Measurements from ENCODE around the gene METAP1. TPM values are rescaled to one million over a fixed set of nuclear protein-coding genes. Genes with fewer than 3 reads are reported as not detected.

Gene METAP1
- total RNA-seq, 6 experiments from 2014 or later: 49.0 to 61.4 (median 56.1) TPM

DNA sequence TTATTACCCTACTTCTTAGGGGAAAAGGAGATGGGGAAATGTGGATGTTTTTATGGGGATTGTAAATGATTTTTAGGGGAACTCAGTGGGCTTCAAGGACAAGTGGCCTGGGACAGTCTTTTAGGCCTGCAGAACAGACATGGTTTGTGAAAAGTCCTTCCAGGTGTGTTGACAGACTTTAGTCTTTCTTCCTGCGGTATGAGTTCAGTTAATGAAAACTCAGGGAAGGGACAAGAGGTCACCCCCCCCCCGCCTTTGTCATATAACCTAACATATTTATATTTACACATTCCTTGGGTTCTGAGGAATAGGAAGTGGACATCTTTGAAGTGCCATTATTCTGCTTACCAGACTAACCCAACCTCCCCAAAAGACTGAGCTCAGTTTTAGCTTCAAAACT, 31.8 kb downstream of the METAP1 start:
- Mint-ChIP-seq H3K4me3 (no peak overlapping the region), H3K27ac (peak overlapping the region; percentile 69), H3K9me3 (no peaks in the 10 kb centered on the region), H3K4me1 (ENCODE audit: low read depth) (peaks cover 56% of the 10 kb centered on the region), H3K36me3 (ENCODE audit: low read depth) (peaks cover 11% of the 10 kb centered on the region), H3K27me3 (ENCODE audit: insufficient read depth) (no peaks in the 10 kb centered on the region)
- TF ChIP-seq, protein P1, sequence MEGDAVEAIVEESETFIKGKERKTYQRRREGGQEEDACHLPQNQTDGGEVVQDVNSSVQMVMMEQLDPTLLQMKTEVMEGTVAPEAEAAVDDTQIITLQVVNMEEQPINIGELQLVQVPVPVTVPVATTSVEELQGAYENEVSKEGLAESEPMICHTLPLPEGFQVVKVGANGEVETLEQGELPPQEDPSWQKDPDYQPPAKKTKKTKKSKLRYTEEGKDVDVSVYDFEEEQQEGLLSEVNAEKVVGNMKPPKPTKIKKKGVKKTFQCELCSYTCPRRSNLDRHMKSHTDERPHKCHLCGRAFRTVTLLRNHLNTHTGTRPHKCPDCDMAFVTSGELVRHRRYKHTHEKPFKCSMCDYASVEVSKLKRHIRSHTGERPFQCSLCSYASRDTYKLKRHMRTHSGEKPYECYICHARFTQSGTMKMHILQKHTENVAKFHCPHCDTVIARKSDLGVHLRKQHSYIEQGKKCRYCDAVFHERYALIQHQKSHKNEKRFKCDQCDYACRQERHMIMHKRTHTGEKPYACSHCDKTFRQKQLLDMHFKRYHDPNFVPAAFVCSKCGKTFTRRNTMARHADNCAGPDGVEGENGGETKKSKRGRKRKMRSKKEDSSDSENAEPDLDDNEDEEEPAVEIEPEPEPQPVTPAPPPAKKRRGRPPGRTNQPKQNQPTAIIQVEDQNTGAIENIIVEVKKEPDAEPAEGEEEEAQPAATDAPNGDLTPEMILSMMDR (IDR thresholded peaks at IDR 0.05): no peak
- DNase-seq: no peak

DNA sequence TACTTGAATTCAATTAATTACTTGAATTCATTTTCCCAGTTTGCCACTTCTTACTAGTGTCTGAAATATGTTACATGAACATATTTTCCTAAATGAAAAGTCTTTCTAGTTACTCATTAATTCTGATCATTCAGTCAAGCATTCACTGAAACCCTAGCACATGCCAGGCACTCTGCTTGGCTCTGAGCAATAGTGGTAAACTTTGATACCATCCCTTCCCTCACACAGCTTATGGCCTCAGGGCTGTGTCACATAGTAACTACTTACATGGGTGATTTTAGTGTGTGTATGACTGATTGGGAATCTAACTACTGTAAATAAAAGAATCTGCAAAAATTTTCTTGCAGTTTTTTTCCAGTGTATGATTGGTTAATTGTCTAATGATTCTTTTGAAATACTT, 32.7 kb downstream of the METAP1 start:
- TF ChIP-seq, protein P1 (IDR thresholded peaks at IDR 0.05): no peak
- DNase-seq: peak; percentile 58
- no peaks in the 10 kb centered on the region for H3K27me3 Mint-ChIP-seq (ENCODE audit: insufficient read depth)
- peak overlapping the region; percentile 69 for H3K27ac Mint-ChIP-seq
- H3K4me3 Mint-ChIP-seq: no peak overlapping the region
- H3K9me3 Mint-ChIP-seq: no peaks in the 10 kb centered on the region
- H3K36me3 Mint-ChIP-seq (ENCODE audit: low read depth): peaks cover 10% of the 10 kb centered on the region
- H3K4me1 Mint-ChIP-seq (ENCODE audit: low read depth): peaks cover 60% of the 10 kb centered on the region

DNA sequence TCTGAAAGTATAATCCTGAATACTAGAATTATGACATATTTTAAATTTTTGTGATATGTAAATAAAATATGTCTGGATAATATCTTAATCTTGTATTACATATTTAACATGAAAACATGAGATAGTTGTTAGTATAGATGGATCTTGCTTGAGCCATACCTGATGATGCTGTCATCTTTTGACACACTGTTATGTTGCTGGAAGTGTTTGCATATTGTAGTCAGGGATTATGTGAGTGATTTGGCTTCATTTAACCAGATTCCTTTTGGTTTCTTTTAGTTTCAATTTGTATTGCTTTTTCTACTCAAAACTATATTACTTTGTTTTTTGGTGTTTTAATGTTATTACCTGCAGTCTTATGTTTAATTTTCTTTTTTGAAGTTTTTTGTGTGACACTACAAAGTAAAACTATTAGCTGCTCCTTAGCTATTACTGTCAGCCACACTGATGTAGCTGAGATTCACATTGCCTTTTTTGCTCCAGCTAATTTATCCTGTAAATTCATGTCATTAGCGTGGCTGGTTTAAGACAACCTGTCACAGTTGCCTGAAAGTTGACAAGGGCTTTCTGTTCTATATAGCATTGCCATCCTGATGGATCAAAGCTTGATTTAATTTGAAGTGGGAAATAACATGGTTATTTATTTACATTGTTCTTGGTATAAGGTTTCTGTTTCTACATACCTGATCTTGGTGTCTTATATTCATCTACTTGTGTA, 33.7 kb downstream of the METAP1 start:
- peaks cover 18% of the 10 kb centered on the region for H3K36me3 Mint-ChIP-seq (ENCODE audit: low read depth)
- peak overlapping the region; percentile 48 for H3K27ac Mint-ChIP-seq
- DNase-seq: no peak
- no peaks in the 10 kb centered on the region for H3K27me3 Mint-ChIP-seq (ENCODE audit: insufficient read depth)
- H3K9me3 Mint-ChIP-seq: no peaks in the 10 kb centered on the region; the same call in 1 of the 2 replicates
- TF ChIP-seq, protein P1 (IDR thresholded peaks at IDR 0.05): no peak
- H3K4me3 Mint-ChIP-seq: no peak overlapping the region
- peaks cover 68% of the 10 kb centered on the region for H3K4me1 Mint-ChIP-seq (ENCODE audit: low read depth)

DNA sequence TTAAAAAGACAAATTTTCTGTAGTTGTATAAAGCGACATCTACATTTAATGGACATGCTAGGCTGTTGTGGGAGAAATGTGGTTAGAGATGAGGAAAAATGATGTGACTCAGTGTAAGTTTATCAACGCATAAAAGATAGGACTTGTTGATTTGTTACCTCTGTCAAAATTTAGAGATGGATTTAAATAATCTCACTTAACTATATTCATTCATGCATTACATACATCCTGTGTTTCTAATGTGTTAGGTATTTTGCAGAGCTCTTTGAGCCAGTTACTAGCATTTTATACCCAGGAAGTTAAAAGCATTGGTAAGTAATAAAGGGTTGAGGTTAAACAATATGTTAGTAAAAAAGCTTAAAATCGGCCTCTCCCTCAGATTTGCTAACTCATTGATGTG, 34.3 kb downstream of the METAP1 start:
- H3K4me1 Mint-ChIP-seq (ENCODE audit: low read depth): peaks cover 67% of the 10 kb centered on the region
- peaks cover 23% of the 10 kb centered on the region for H3K36me3 Mint-ChIP-seq (ENCODE audit: low read depth)
- no peaks in the 10 kb centered on the region; the same call in 1 of the 2 replicates for H3K9me3 Mint-ChIP-seq
- H3K27me3 Mint-ChIP-seq (ENCODE audit: insufficient read depth): no peaks in the 10 kb centered on the region
- H3K27ac Mint-ChIP-seq: peak overlapping the region; percentile 48
- no peak for DNase-seq
- TF ChIP-seq, protein P1 (IDR thresholded peaks at IDR 0.05): no peak
- no peak overlapping the region for H3K4me3 Mint-ChIP-seq

DNA sequence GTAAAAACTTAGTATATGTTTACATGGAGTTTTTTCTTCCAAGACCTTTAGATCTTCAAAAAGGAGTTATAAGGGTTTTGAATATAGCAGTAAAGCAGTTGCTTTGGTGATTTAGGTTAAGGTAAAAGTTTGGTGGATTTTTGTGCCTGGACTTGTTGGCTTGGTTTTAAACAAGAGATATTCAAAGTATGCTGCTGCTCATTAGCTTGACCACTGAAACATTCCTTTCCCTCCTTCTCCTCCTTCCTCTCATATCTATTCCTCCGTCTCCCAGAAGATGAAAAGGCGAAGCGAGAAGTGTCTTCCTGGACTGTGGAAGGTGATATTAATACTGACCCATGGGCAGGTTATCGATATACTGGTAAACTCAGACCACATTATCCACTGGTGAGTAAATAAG, 38.4 kb downstream of the METAP1 start:
- TF ChIP-seq, protein P1 (IDR thresholded peaks at IDR 0.05): no peak
- Mint-ChIP-seq H3K27me3 (ENCODE audit: insufficient read depth) (no peaks in the 10 kb centered on the region), H3K4me3 (peak overlapping the region; percentile 27), H3K36me3 (ENCODE audit: low read depth) (peaks cover 56% of the 10 kb centered on the region), H3K4me1 (ENCODE audit: low read depth) (peaks cover 40% of the 10 kb centered on the region), H3K9me3 (peaks cover 13% of the 10 kb centered on the region), H3K27ac (peak overlapping the region; percentile 59)
- no peak for DNase-seq

Data from HFFc6 (cell line).